Kasumi-1 (cell line): ENCODE data around the gene ARID1B.
A peak's percentile ranks its signal among the peaks of the same experiment; 100 is the strongest.

Experiments used
- DNase-seq, 2 experiments: peaks; one replicate each; lab custom pipeline; 2025; lab: John Stamatoyannopoulos, UW

ARID1B gene

GRCh38 chr6:157054531-157054979 is 277.4 kb downstream of the ARID1B start:
- peak; percentile 68 to 69 for DNase-seq

GRCh38 chr6:157055863-157056262 is 278.7 kb downstream of the ARID1B start:
- DNase-seq, result no peak

DNA sequence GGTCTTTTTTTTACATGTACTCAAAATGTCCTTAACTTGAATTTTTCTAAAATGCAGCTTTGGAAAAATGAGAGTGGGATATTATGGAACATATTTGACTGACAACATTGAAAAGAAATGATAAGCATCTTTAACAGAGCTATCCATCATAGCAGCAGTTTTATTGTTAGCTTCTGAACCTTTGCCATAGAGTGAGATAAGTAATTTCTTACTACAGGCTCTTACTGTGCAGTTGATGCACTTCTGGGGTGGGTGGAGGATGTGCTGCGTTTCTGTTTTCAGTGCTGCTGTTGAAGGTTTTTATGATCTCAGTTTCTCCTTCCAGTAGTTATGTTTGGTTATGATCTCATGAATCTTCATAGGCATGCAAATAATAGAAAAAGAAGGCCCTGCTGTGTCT is 279.1 kb downstream of the ARID1B start:
- no peak for DNase-seq

DNA sequence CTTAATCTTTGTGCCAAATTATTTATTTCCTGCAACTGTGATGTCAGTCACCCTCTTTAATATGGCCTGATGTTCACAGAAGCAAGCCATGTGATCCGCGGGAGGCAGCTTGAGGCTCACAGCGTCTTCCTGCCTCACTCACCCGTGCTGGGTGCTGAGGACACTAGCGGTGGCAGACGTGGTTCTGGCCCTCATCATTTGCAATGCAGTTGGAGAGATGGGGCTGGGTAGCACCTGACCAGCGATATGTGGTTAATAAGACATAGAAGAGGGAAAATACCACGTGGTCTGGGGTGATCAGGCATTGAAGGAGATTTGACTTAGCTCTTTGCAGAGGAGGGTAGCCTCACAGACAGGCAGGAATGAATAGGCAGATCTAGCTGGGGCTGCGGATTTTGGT is 281.4 kb downstream of the ARID1B start:
- no peak for DNase-seq

DNA sequence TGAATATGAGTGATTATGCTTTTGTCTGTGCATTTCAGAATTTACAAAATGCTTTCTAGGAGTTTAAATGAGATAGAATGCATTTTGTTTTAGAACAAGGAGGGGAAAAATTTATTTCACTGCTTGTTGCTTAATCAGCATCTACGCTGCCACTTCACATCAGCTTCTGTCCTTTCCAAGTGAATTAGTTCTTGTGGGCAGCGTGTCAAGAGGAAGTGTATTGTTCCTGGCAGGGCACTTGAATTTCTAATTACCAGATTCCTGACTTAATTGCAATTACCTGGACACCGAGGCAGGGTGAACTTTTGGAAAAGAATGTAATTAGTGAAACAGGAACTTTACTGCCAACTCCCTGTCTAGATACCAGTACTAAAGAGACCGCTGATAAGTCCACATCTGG is 282.6 kb downstream of the ARID1B start:
- DNase-seq, result peak in 1 of 2 experiments; percentile 16

GRCh38 chr6:157060440-157060952 is 283.3 kb downstream of the ARID1B start:
- DNase-seq, result no peak

DNA sequence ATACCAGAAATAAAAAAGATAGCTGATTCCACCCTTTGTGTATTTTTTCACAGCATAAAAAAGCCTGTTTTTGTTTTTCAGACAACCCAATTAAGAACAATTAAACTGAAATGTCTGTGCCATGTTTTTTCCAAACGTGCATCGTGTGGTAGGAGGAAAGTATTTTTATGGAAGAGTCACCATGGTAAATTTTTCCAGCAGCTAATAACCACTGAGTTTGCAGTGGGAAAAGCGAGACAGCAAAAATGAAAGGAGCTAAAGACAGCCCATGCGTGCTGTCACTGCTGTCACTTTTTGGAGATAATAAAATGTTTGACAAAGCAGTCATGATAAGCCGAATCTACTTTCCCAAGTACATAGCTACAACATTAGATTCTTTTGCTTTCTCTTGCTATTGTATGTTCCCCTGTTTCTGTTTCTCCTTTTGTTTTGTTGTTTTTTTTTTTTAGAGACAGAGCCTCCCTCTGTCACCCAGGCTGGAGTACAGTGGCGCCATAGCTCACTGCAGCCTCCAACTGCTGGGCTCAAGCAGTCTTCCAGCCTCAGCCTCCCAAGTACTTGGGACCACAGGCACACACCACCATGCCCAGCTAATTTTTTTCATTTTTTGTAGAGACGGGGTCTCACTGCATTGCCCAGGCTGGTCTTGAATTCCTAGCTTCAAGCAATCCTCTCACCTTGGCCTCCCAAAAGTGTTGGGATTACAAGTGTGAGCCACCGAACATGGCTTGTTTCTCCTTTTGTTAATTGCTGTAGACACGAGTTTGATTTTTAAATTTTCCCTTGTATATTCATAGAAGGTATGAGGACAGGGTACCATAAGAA is 284.8 kb downstream of the ARID1B start:
- no peak for DNase-seq

- no peak for DNase-seq
Measured at GRCh38 chr6:157063176-157063905, 286.2 kb downstream of the ARID1B start.

- DNase-seq, result no peak
Measured at GRCh38 chr6:157063923-157064322, 286.7 kb downstream of the ARID1B start.

- no peak for DNase-seq
Measured at GRCh38 chr6:157064502-157064901, 287.3 kb downstream of the ARID1B start.

DNA sequence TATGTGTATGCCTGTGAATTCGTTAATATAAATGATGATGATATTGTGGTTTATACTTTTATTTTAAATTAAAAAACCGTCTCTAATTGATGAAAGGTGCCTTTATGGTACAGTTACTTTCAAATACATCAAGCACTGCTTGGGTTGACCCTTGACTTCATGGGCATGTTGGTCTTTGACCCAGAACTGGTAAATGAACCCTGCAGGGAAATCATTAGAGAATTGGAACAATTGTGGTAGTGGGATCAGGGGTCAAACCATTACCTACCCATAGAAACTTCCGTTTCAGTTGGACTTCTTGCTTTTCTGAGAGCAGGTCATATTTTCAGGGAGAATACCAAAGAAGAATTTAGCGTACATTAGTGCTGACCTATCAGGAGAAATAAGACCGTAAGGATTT is 288.2 kb downstream of the ARID1B start:
- no peak for DNase-seq

- DNase-seq, result peak; percentile 32 to 38
Measured at GRCh38 chr6:157066781-157067491, 289.8 kb downstream of the ARID1B start.

- no peak for DNase-seq
Measured at GRCh38 chr6:157067507-157067906, 290.3 kb downstream of the ARID1B start.

- DNase-seq, result no peak
Measured at GRCh38 chr6:157068691-157069324, 291.6 kb downstream of the ARID1B start.

GRCh38 chr6:157069585-157069984 is 292.4 kb downstream of the ARID1B start:
- no peak for DNase-seq

- no peak for DNase-seq
Measured at GRCh38 chr6:157070403-157071107, 293.4 kb downstream of the ARID1B start.

DNA sequence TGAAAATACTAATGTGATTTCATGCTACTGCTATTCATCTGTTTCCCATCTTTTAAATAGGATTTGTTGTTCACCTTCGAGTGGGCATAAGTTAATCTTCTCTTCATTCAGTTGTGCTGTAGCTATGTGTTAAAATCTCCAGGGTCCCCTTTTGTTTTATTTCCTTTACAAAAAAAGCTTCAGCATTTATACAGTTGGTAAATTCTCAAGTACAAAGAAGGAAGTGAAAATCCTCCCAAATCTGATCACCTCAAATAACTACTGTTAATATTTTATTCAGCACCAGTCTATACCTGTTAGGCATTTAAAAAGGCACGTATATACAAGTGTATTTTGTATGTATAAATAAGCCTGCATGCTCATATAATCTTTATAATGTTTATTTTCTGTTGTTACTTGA is 294.9 kb downstream of the ARID1B start:
- no peak for DNase-seq

- DNase-seq, result no peak
Measured at GRCh38 chr6:157073596-157073995, 296.4 kb downstream of the ARID1B start.

DNA sequence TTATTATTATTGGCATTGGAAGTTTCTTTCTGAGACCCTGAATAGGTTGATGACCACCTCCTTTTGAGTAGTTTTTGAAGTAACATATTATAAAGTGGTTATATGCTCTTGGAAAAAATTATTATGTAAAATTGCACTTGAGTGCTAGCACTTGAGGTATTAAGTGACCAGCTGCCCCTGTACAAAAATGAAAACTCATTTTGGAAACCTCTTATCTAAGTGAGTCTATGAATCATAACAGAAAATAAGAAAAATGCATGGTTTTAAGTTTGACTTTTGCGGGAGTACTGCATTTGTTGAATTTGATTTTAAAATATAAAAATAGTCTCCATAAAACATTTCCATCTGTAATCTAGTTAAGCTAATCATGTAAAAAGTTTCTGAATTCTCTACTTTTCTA is 297.8 kb downstream of the ARID1B start:
- DNase-seq, result no peak

GRCh38 chr6:157075549-157076450 is 298.6 kb downstream of the ARID1B start:
- DNase-seq, result no peak
